ENCODE results near the gene RAPGEFL1. TPM values are rescaled to one million over a fixed set of nuclear protein-coding genes. Genes with fewer than 3 reads are reported as not detected.

The RAPGEFL1 gene
- total RNA-seq, 1 experiment from 2014 or later, result 23.6 TPM

DNA sequence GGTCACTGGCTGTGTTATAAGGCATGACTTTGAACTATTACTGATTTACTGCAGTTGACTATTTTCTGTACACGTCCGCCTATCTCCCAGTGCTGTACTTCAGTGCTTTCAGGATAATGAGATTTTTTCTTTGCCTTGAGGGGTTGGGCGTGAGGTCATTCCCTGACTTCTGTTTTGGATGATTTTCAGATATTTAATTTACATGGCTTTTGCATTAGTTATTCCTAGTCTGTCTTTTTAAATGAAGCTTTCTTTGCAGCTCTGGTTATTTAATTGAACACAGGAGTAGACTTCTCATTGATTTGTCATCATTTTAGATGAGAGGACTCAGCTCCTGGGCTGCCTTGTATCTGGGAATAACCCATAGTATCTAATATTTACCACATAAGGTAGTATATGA, 65.5 kb downstream of the RAPGEFL1 start:
- no peak overlapping the region for H3K9ac ChIP-seq (ENCODE audit: extremely low read depth, insufficient read length, low read length)
- H3K79me1 ChIP-seq (ENCODE audit: insufficient read depth, low read depth, low read length, poor library complexity, severe bottlenecking), result no peaks in the 10 kb centered on the region
- H3K18ac ChIP-seq (ENCODE audit: insufficient read length, low read depth, low read length), result no peak overlapping the region
- H3K27ac ChIP-seq (ENCODE audit: insufficient read length, low read depth, low read length), result no peak overlapping the region
- TF ChIP-seq, protein P1, sequence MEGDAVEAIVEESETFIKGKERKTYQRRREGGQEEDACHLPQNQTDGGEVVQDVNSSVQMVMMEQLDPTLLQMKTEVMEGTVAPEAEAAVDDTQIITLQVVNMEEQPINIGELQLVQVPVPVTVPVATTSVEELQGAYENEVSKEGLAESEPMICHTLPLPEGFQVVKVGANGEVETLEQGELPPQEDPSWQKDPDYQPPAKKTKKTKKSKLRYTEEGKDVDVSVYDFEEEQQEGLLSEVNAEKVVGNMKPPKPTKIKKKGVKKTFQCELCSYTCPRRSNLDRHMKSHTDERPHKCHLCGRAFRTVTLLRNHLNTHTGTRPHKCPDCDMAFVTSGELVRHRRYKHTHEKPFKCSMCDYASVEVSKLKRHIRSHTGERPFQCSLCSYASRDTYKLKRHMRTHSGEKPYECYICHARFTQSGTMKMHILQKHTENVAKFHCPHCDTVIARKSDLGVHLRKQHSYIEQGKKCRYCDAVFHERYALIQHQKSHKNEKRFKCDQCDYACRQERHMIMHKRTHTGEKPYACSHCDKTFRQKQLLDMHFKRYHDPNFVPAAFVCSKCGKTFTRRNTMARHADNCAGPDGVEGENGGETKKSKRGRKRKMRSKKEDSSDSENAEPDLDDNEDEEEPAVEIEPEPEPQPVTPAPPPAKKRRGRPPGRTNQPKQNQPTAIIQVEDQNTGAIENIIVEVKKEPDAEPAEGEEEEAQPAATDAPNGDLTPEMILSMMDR (conservative IDR thresholded peaks at IDR 0.05), result no peak
- no peaks in the 10 kb centered on the region for H3K27me3 ChIP-seq (ENCODE audit: insufficient read depth, low read length)
- no peaks in the 10 kb centered on the region for H3K23me2 ChIP-seq (ENCODE audit: insufficient read length, low read depth, low read length, poor library complexity, severe bottlenecking)
- no peaks in the 10 kb centered on the region; the same call in 1 of the 2 replicates for H3K79me2 ChIP-seq (ENCODE audit: insufficient read depth, low read length)
- no peak overlapping the region for H3T11ph ChIP-seq (ENCODE audit: low read length)
- no peak overlapping the region for H3K14ac ChIP-seq (ENCODE audit: insufficient read depth, low read length)
- H2BK120ac ChIP-seq (ENCODE audit: low read depth, low read length, poor library complexity, severe bottlenecking), result no peak overlapping the region
- no peak overlapping the region for H2AFZ ChIP-seq (ENCODE audit: low read length)
- Mint-ChIP-seq H3K9me3 (no peaks in the 10 kb centered on the region), H3K27me3 (ENCODE audit: low read depth) (no peaks in the 10 kb centered on the region), H3K27ac (peak overlapping the region in 1 of 3 experiments; percentile 18; a peak in 1 of 7 replicates), H3K4me3 (no peak overlapping the region), H3K36me3 (ENCODE audit: insufficient read depth in 1 of 3, low read depth in 3 of 3) (peaks cover 0 to 2% (median 0%) of the 10 kb centered on the region in 3 experiments; a peak in 2 of 7 replicates), H3K4me1 (no peaks in the 10 kb centered on the region)
- no peak overlapping the region for H3K56ac ChIP-seq (ENCODE audit: insufficient read length, low read depth, low read length)
- H4K20me1 ChIP-seq (ENCODE audit: control insufficient read depth, insufficient read depth, insufficient read length), result no peaks in the 10 kb centered on the region
- no peak for DNase-seq
- no peak overlapping the region for H2BK12ac ChIP-seq (ENCODE audit: insufficient read length, low read depth, low read length)
- H4K5ac ChIP-seq (ENCODE audit: insufficient read length, low read depth, low read length), result no peak overlapping the region
- no CpG with 5 or more reads among the region's 3 CpGs for WGBS (ENCODE audit: extremely low coverage, insufficient read length, low lambda C conversion rate)
- H3K4me2 ChIP-seq (ENCODE audit: insufficient read depth, insufficient read length, low read length), result no peak overlapping the region
- no peaks in the 10 kb centered on the region for H3K9me3 ChIP-seq (ENCODE audit: control insufficient read depth, low read depth, low read length)
- H2BK15ac ChIP-seq (ENCODE audit: low read depth, low read length), result no peak overlapping the region
- H2BK20ac ChIP-seq (ENCODE audit: low read depth, low read length, poor library complexity, severe bottlenecking), result no peak overlapping the region
- no peak overlapping the region for H3K23ac ChIP-seq (ENCODE audit: insufficient read length, low read depth, low read length)
- no peak overlapping the region for H2BK5ac ChIP-seq (ENCODE audit: insufficient read length, low read length)
- H3K4ac ChIP-seq (ENCODE audit: low read depth, low read length), result no peak overlapping the region
- no peak overlapping the region for H4K8ac ChIP-seq (replicated peaks; ENCODE audit: insufficient read length, low read depth, low read length)
- H2AK5ac ChIP-seq (ENCODE audit: insufficient read length, low read length), result no peak overlapping the region
- H3K4me1 ChIP-seq (ENCODE audit: insufficient read depth, low read length), result no peaks in the 10 kb centered on the region
- H4K91ac ChIP-seq (ENCODE audit: insufficient read length, low read depth, low read length), result no peak overlapping the region

All from H9 (cell line).